ENCODE measurements around the gene GNAT1. TPM values are rescaled to one million over a fixed set of nuclear protein-coding genes. Genes with fewer than 3 reads are reported as not detected.

Gene GNAT1
- total and polyA plus RNA-seq, 2 of the 13 experiments (the other 11 are each of a cell fraction or from before 2014, with no cell fraction given), result 0.15 TPM; not detected in 1

DNA sequence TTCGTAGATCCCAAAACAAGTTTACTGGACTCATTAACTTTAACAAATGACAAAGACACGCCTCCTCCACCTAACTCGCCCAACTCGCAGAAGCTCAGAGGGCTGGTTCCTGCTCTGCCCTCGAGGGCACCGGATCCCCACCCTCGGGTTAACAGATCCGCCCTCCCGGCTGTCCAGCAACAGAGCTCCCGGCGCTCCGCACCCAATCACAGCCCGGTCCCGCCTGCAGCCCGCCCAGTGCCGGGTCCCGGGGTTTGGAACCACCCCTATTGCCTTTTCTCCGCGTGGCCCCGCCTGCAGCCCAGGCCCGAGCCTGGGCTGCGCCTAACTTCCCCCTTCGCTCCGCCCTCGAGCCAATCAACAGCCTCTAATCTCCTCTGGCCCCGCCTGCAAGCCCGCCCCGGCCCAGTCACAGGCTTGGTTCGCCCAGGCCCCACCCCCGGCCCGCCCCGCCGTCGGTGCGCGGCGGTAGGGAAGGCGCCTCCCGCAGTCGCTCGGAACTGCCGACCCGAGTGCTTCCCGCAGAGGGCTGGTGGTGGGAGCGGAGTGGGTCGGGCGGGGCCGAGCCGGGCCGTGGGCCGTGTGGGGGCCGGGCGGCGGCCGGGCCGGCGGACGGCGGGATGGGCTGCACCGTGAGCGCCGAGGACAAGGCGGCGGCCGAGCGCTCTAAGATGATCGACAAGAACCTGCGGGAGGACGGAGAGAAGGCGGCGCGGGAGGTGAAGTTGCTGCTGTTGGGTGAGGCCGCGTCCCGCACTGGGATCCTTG lies 44.5 kb downstream of the GNAT1 start, which contains the start of gene GNAI2 (continued):
- TF ChIP-seq, protein P1, sequence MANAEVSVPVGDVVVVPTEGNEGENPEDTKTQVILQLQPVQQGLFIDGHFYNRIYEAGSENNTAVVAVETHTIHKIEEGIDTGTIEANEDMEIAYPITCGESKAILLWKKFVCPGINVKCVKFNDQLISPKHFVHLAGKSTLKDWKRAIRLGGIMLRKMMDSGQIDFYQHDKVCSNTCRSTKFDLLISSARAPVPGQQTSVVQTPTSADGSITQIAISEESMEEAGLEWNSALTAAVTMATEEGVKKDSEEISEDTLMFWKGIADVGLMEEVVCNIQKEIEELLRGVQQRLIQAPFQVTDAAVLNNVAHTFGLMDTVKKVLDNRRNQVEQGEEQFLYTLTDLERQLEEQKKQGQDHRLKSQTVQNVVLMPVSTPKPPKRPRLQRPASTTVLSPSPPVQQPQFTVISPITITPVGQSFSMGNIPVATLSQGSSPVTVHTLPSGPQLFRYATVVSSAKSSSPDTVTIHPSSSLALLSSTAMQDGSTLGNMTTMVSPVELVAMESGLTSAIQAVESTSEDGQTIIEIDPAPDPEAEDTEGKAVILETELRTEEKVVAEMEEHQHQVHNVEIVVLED (CRISPR knock-in tag; IDR thresholded peaks at IDR 0.05; ENCODE audit: borderline replicate concordance), result 0 out of 2 replicates have a peak, but pooled peaks have one; percentile 41
- no peak for TF ChIP-seq E2F5 (CRISPR knock-in tag; conservative IDR thresholded peaks at IDR 0.05)
- TF ChIP-seq PATZ1 (CRISPR knock-in tag; IDR thresholded peaks at IDR 0.05), result peak; percentile 35; the same call in 1 of the 2 replicates
- no peak for TF ChIP-seq ZNF136 (CRISPR knock-in tag; IDR thresholded peaks at IDR 0.05; ENCODE audit: low read depth)
- TF ChIP-seq NFE2 (CRISPR knock-in tag; IDR thresholded peaks at IDR 0.05), result no peak
- TF ChIP-seq KLF16 (CRISPR knock-in tag; IDR thresholded peaks at IDR 0.05), result 0 out of 4 replicates have a peak, but pooled peaks of 1 of the 2 experiments have one; percentile 37
- TF ChIP-seq ZFP41 (CRISPR knock-in tag; IDR thresholded peaks at IDR 0.05; ENCODE audit: borderline replicate concordance), result no peak
- TF ChIP-seq MXD4 (CRISPR knock-in tag; IDR thresholded peaks at IDR 0.05), result no peak
- TF ChIP-seq SSRP1 (CRISPR knock-in tag; IDR thresholded peaks at IDR 0.05), result no peak
- peak; percentile 25; the same call in 1 of the 2 replicates for TF ChIP-seq ZNF33B (CRISPR knock-in tag; IDR thresholded peaks at IDR 0.05)
- 0 out of 2 replicates have a peak, but pooled peaks have one; percentile 17 for TF ChIP-seq ESRRA (CRISPR knock-in tag; IDR thresholded peaks at IDR 0.05; ENCODE audit: low read depth)
- TF ChIP-seq KMT2B (CRISPR knock-in tag; IDR thresholded peaks at IDR 0.05), result no peak
- TF ChIP-seq, protein P2, sequence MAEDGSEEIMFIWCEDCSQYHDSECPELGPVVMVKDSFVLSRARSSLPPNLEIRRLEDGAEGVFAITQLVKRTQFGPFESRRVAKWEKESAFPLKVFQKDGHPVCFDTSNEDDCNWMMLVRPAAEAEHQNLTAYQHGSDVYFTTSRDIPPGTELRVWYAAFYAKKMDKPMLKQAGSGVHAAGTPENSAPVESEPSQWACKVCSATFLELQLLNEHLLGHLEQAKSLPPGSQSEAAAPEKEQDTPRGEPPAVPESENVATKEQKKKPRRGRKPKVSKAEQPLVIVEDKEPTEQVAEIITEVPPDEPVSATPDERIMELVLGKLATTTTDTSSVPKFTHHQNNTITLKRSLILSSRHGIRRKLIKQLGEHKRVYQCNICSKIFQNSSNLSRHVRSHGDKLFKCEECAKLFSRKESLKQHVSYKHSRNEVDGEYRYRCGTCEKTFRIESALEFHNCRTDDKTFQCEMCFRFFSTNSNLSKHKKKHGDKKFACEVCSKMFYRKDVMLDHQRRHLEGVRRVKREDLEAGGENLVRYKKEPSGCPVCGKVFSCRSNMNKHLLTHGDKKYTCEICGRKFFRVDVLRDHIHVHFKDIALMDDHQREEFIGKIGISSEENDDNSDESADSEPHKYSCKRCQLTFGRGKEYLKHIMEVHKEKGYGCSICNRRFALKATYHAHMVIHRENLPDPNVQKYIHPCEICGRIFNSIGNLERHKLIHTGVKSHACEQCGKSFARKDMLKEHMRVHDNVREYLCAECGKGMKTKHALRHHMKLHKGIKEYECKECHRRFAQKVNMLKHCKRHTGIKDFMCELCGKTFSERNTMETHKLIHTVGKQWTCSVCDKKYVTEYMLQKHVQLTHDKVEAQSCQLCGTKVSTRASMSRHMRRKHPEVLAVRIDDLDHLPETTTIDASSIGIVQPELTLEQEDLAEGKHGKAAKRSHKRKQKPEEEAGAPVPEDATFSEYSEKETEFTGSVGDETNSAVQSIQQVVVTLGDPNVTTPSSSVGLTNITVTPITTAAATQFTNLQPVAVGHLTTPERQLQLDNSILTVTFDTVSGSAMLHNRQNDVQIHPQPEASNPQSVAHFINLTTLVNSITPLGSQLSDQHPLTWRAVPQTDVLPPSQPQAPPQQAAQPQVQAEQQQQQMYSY (CRISPR knock-in tag; IDR thresholded peaks at IDR 0.05), result 0 out of 2 replicates have a peak, but pooled peaks have one; percentile 49
- TF ChIP-seq BCL6 (CRISPR knock-in tag; IDR thresholded peaks at IDR 0.05), result no peak
- TF ChIP-seq ZNF768 (CRISPR knock-in tag; IDR thresholded peaks at IDR 0.05), result 0 out of 2 replicates have a peak, but pooled peaks have one; percentile 28
- TF ChIP-seq ZSCAN25 (CRISPR knock-in tag; IDR thresholded peaks at IDR 0.05), result peak; percentile 42; the same call in 1 of the 2 replicates
- TF ChIP-seq RXRA (CRISPR knock-in tag; IDR thresholded peaks at IDR 0.05), result no peak
- TF ChIP-seq SALL1 (CRISPR knock-in tag; IDR thresholded peaks at IDR 0.05), result peak; percentile 55
- no peak for TF ChIP-seq U2AF1 (optimal IDR thresholded peaks at IDR 0.05; ENCODE audit: low read depth, low read length)
- peak; percentile 79; the same call in 1 of the 2 replicates for TF ChIP-seq HES4 (CRISPR knock-in tag; IDR thresholded peaks at IDR 0.05; ENCODE audit: borderline replicate concordance)
- TF ChIP-seq POLR2AphosphoS5 (IDR thresholded peaks at IDR 0.05; ENCODE audit: low read depth, low read length), result peak; percentile 74

Data from HepG2 (cell line).